Kidney (tissue), 14 donors: ENCODE data around the gene MBD5. TPM values are rescaled to one million over a fixed set of nuclear protein-coding genes. Genes with fewer than 3 reads are reported as not detected.

ENCODE experiments used
- DNase-seq, 5 donors: peaks; one replicate each; pipeline ENCODE4 v3.0.0-alpha.2; 2013 to 2020
- FAIRE-seq: peaks from 2 replicates; lab custom pipeline; 2012; peaks lifted over from hg19 to GRCh38; lab: Jason Lieb, UNC
- H3K27ac ChIP-seq, 2 donors: one replicate each; pipeline ENCODE4 v1.7.0; 2013; ENCODE audit warnings: low read depth in 2 of 2, low read length in 2 of 2, inconsistent platforms in 1 of 2
- H3K27me3 ChIP-seq: one replicate; pipeline ENCODE4 v1.7.1; 2013; ENCODE audit warnings: low read length, inconsistent platforms; ENCODE audit not compliant: control insufficient read depth, insufficient read depth
- H3K36me3 ChIP-seq, 3 donors: one replicate each; pipeline versions ENCODE4 v1.7.0 to v1.7.1; 2013; ENCODE audit warnings: low read length in 3 of 3, control low read depth in 1 of 3, inconsistent platforms in 1 of 3; ENCODE audit not compliant: insufficient read depth in 3 of 3, control insufficient read depth in 2 of 3
- H3K4me1 ChIP-seq, 3 donors: one replicate each; pipeline versions ENCODE4 v1.7.0 to v1.7.1; 2013; ENCODE audit warnings: low read length in 3 of 3, inconsistent platforms in 1 of 3, low read depth in 1 of 3; ENCODE audit not compliant: control insufficient read depth in 2 of 3, insufficient read depth in 2 of 3
- H3K4me3 ChIP-seq, 3 donors: one replicate each; pipeline versions ENCODE4 v1.7.0 to v1.8.1; 2013; ENCODE audit warnings: low read length in 3 of 3, control low read depth in 1 of 3, inconsistent platforms in 1 of 3
- H3K9ac ChIP-seq, 3 donors: one replicate each; pipeline versions ENCODE4 v1.7.0 to v1.7.1; 2013; ENCODE audit warnings: low read length in 3 of 3, control low read depth in 1 of 3, inconsistent platforms in 1 of 3
- H3K9me3 ChIP-seq, 3 donors: one replicate each; pipeline versions ENCODE4 v1.7.0 to v1.7.1; 2013; ENCODE audit warnings: low read length in 3 of 3, control low read depth in 1 of 3, inconsistent platforms in 1 of 3; ENCODE audit not compliant: control insufficient read depth in 2 of 3, insufficient read depth in 1 of 3
- CTCF ChIP-seq: IDR thresholded peaks from 3 replicates; pipeline ENCODE4 v1.5.1; 2012; ENCODE audit warnings: mild to moderate bottlenecking, moderate library complexity, borderline replicate concordance; ENCODE audit not compliant: insufficient read depth; ENCODE audit errors: extremely low read depth
- intact Hi-C: fragments of 100-400 bp; cut with DNase I; formaldehyde crosslinking; loops from one replicate; pipeline ENCODE4 v1.11.1; 2022
- polyA plus RNA-seq: library from polyadenylated mRNA; stranded (reverse); fragments of 350-450 nt; fragmentation: Illumina TruSeq; extraction: RNeasy Lipid Tissue Mini Kit (QIAGEN cat#74804); gene quantifications from one replicate; pipeline ENCODE4 v1.2.3, GENCODE V29; 2014; ENCODE audit warnings: low read depth, low replicate concordance; ENCODE audit not compliant: insufficient read depth
- total RNA-seq: library from RNA; stranded (reverse); fragmentation: NEBNext Ultra II Directional; extraction: Animal tissue kit (Norgen Biotek cat#: 25700); gene quantifications from one replicate; pipeline ENCODE4 v1.2.1, GENCODE V29; 2021
- donor health status: control.
- donor health status: control.
- donor health status: control.
- donor health status: control.
- donor health status: control.
- donor health status: DM: yes; HTN: yes; CAD: no.
- donor health status: Normal renal cell carcinoma (clear cell type).

MBD5 gene
- total and polyA plus RNA-seq, 2 donors from 2014 or later = 6.9 to 66.8 TPM

GRCh38 chr2:148106331-148106730 lies 85.4 kb downstream of the MBD5 start:
- no peak overlapping the region for H3K27ac ChIP-seq
- H3K27me3 ChIP-seq = no peaks in the 10 kb centered on the region
- DNase-seq (no peak), FAIRE-seq (peak; percentile 97)
- H3K9me3 ChIP-seq = no peaks in the 10 kb centered on the region
- TF ChIP-seq CTCF = no peak
- H3K4me3 ChIP-seq = no peak overlapping the region
- H3K9ac ChIP-seq = no peak overlapping the region
- no peaks in the 10 kb centered on the region for H3K36me3 ChIP-seq
- no peaks in the 10 kb centered on the region for H3K4me1 ChIP-seq
- intact Hi-C loops = no loop called here

GRCh38 chr2:148108385-148108784 lies 87.5 kb downstream of the MBD5 start:
- H3K4me3 ChIP-seq = no peak overlapping the region
- no peak overlapping the region for H3K27ac ChIP-seq
- TF ChIP-seq CTCF = no peak
- no peak for DNase-seq
- H3K4me1 ChIP-seq = no peaks in the 10 kb centered on the region
- H3K36me3 ChIP-seq = no peaks in the 10 kb centered on the region
- intact Hi-C loops = no loop called here
- H3K9ac ChIP-seq = no peak overlapping the region
- no peaks in the 10 kb centered on the region for H3K27me3 ChIP-seq
- FAIRE-seq = no peak
- H3K9me3 ChIP-seq = no peaks in the 10 kb centered on the region

- Histone ChIP-seq H3K36me3 (no peaks in the 10 kb centered on the region), H3K9me3 (no peaks in the 10 kb centered on the region), H3K27ac (no peak overlapping the region), H3K4me3 (no peak overlapping the region), H3K9ac (no peak overlapping the region), H3K27me3 (no peaks in the 10 kb centered on the region), H3K4me1 (no peaks in the 10 kb centered on the region)
- intact Hi-C loops = no loop called here
- TF ChIP-seq CTCF = no peak
- no peak for FAIRE-seq
- DNase-seq = no peak
Observed at GRCh38 chr2:148110184-148110583, 89.3 kb downstream of the MBD5 start.

GRCh38 chr2:148122788-148123187 lies 101.9 kb downstream of the MBD5 start:
- Histone ChIP-seq H3K9ac (no peak overlapping the region), H3K36me3 (peaks cover 0 to 4% (median 0%) of the 10 kb centered on the region in 3 donors), H3K9me3 (no peaks in the 10 kb centered on the region), H3K4me3 (no peak overlapping the region), H3K27ac (no peak overlapping the region), H3K27me3 (no peaks in the 10 kb centered on the region), H3K4me1 (no peaks in the 10 kb centered on the region)
- intact Hi-C loops = no loop called here
- DNase-seq = no peak
- no peak for FAIRE-seq
- no peak for TF ChIP-seq CTCF
